Measurements from ENCODE around the gene P3H2.

Gene P3H2

DNA sequence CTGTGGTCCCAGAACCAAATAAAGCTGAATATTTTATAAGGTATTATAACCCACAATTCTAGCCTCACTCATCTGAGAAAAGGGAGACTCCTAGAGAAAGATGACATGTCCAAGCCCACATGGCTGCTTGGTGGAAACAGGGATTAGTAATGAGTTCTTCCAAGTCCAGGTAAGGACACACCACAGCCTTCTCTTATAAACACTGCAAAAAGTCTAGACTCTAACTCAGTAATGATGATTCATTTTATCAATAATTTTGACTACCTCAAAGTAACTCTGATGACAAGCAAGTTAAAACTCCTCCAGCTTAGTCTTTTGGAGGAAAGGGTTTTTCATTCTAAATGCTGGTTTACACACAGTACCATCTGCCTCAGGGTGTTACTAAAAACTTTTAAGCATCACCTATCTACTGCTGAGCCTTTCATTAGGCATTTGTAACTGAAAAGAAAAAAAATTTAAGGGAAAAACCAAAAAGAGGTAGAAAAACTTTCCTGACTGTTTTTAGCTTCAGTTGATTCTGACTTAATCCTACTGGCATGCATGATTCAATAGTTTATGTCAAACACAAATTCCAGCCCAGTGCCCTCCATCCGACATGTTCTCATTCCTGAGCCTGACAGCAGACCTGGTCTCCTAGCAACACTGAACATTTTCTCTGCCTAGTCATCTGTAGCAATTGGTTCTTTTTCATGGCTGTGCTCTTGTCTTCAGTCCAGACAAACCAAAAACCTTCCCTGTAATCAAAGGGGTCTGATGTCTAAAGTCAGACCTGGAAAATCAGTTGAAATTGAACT is 43.9 kb downstream of the P3H2 start:
- TF ChIP-seq, protein P1, sequence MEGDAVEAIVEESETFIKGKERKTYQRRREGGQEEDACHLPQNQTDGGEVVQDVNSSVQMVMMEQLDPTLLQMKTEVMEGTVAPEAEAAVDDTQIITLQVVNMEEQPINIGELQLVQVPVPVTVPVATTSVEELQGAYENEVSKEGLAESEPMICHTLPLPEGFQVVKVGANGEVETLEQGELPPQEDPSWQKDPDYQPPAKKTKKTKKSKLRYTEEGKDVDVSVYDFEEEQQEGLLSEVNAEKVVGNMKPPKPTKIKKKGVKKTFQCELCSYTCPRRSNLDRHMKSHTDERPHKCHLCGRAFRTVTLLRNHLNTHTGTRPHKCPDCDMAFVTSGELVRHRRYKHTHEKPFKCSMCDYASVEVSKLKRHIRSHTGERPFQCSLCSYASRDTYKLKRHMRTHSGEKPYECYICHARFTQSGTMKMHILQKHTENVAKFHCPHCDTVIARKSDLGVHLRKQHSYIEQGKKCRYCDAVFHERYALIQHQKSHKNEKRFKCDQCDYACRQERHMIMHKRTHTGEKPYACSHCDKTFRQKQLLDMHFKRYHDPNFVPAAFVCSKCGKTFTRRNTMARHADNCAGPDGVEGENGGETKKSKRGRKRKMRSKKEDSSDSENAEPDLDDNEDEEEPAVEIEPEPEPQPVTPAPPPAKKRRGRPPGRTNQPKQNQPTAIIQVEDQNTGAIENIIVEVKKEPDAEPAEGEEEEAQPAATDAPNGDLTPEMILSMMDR (IDR thresholded peaks at IDR 0.05), result no peak

DNA sequence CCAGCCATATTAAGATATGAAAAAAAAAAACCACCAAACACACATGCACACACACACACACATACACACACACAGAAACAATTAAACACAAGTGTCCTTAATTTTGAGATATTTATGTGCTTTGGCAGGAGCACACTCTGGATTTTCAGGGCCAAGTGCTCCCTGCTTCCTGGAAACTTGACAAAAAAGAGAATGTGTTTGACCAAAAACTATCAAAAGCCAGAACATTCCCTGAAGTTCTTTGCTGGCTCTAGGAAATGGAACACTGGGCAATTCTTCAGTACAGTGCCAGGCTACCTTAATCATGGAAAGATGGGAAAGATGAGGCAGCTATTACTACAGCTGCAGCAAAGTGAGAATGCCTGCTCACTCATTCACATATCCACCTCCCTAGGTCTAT is 44.6 kb downstream of the P3H2 start:
- TF ChIP-seq, protein P1 (IDR thresholded peaks at IDR 0.05), result no peak

DNA sequence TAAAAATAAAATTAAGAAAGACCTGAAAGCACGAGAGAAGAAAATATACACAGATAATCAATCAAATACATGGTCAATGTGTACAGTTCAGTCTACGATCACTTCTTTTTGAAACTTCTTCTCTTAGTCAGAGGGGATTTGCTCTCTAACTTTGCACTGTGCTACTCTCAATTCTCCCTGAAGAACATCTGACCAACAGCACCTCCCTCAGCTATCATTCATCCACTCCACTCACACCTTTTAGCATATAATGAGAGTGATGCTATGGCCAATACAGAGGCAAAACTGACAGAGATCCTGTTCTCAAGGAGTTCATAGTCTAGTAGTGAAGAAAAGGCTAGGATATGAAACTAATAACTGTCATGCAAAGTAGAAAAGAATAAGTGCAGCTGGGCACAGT is 45.9 kb downstream of the P3H2 start:
- TF ChIP-seq, protein P1 (IDR thresholded peaks at IDR 0.05), result no peak

DNA sequence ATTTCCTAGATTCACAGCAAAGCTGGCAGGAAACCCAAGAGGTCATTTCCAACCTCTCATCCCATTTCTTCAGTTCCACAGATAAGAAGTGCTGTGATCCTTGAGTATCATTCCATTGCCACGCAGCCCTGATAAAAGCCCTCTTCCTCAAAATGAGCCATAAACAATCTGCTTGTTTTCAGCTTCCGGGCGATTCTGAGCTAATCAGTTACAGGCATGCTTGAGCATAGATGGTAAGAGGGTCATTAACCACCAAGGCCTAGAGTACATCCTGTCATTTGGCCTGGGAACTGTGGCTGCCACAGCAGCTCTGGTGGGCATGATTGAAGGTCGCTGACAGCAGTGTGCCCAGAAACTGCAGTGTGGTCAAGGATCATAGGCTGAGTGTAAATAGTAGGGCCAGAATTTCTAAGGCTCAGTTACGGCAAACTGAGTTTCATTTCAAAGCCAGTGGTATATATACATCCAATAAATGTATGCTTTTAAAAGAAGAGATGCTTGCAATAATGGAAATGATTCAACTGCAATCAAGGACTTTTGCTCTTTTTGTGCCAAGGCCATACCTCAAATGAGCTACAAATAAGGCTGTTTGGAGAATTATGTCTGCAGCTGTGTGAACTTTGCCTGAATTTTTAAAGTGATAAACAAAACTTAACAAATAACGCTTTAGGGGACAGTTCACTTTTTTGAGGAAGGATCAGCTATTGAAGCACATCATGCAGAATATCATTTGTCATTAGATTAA is 47.3 kb downstream of the P3H2 start:
- TF ChIP-seq, protein P1 (IDR thresholded peaks at IDR 0.05), result no peak

DNA sequence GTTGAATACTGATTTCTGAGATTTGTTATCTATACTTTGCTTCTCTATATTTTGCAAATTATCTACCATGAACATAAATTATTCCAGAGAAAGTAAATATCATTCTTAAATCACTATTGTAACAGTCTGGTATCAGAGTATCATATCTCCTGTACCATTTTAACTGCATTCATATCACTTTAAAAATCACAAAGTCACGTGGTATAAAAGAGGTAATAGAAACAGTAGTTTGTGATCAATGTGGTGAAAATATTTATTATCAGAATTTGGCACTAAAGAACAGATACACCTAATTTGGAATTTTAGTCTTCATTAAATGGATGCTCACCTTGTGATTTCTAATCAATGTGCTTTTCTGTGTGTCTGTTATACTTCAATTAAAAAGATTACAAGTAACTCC is 47.8 kb downstream of the P3H2 start:
- TF ChIP-seq, protein P1 (IDR thresholded peaks at IDR 0.05), result no peak

DNA sequence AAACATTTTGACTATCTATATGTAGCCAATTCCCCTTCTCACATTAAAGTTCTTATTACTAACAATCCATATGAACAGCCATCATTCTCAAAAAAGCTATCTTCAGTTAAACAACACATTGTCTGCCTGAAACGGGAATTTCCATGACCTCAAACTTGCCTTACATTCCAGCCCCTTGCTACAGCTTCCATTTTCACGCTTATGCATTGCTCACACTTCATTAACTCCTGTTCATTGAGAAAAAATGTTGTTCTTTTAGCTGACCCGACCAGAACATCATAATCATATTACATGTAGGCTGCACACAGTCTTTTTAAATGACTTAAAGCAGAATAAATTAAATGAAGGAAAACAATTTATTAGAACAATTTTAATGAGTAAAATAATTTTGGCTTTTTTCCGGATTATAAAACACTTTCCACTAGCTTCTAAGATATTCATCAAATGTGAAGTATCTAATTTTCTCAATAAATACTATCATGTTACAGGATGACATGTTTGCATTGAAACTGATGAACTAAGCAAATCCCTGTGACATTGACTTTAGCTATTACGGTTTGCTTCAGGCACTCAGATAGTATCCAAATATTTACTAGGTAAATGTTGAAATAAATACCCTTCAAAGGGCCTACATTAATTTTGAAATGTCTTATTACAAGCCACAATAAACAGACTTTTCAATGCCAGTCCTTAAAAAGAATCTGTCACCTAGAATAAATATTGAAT is 49.9 kb downstream of the P3H2 start:
- TF ChIP-seq, protein P1 (IDR thresholded peaks at IDR 0.05), result no peak

DNA sequence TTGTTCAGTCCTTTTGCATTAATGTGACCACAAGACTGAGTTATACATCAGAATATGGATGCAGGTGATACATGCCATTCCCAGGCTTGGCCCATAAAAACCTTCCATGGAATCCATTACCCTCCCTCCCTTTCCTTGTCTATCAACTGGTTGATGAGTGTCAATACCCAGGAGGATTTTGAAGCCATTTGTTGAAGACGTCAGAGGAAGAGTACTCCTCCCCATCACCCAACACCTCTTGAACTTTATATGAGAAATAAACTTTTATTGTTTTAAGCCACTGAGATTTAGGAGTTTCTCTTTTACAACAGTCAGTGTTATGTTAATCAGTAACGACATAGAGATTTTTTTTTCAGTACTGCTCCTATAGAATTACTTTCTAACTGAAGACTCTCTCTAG is 55.5 kb downstream of the P3H2 start:
- TF ChIP-seq, protein P1 (IDR thresholded peaks at IDR 0.05), result no peak

Data from LNCAP (cell line).